ENCODE results near the gene PRKCA.

The PRKCA gene

DNA sequence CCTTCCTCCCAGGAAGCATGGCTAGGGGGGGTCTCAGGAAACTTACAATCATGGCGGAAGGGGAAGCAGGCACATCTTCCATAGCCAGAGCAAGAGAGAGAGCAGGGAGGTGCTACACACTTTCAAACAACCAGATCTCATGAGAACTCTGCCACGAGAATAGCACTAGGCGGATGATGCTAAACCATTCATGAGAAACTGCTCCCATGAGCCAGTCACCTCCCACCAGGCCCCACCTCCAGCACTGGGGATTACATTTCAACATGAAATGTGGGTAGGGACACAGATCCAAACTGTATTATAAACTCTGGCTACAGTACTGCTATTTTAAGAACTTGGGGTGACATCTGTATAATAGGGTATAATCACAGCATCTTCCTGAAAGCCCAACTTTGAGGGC, 449.4 kb downstream of the PRKCA start:
- DNase-seq = no peak

DNA sequence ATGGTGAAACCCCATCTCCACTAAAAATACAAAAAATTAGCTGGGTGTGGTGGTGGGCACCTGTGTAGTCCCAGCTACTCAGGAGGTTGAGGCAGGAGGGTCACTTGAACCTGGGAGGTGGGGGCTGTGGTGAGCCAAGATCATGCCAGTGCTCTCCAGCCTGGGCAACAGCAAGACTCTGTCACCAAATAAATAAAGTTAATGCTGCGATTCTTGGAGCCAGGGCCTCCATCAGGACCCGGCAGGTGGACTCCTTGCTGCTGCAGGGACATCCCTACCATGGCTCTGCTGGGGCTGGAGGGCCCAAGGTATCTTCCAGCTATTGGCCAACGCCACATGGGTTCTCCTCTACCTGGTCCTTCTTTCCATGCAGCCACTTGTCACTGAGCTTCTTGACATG, 450.0 kb downstream of the PRKCA start:
- DNase-seq = no peak

DNA sequence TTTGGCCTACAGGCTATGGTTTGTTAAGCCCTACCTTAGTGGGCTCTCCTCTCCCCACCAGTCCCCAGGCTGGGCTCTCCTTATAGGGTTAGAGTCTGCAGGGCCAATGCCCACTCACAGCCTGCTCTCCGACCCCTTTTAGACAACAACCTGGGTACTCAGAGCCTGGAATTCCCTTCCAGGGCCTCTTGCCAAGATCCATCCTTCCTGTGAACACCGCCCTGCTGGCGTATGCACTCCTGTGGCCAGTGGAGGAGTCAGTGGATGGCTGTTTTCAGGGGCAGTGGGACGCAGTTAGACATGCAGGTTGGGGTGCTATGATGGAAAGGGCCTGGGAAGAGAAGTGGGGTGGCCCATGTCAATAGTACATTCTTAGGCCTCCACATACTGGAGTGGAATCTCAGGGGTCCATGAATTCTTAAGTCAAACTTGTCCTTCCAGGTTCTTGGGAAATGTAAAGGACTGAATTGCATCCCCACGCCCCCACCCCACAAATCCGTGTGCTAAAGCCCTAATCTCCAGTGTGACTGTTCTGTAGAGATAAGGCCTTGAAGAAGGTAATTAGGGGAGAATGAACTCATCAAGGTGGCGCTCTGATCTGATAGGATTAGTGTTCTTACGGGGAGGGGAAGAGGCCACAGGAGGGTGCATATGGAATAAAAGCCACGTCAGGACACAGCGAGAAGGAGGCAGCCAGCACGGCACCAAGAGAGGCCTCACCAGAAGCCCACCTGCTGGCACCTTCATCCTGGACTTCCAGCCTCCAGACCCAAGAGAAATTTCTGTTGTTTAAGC, 450.9 kb downstream of the PRKCA start:
- DNase-seq = no peak

DNA sequence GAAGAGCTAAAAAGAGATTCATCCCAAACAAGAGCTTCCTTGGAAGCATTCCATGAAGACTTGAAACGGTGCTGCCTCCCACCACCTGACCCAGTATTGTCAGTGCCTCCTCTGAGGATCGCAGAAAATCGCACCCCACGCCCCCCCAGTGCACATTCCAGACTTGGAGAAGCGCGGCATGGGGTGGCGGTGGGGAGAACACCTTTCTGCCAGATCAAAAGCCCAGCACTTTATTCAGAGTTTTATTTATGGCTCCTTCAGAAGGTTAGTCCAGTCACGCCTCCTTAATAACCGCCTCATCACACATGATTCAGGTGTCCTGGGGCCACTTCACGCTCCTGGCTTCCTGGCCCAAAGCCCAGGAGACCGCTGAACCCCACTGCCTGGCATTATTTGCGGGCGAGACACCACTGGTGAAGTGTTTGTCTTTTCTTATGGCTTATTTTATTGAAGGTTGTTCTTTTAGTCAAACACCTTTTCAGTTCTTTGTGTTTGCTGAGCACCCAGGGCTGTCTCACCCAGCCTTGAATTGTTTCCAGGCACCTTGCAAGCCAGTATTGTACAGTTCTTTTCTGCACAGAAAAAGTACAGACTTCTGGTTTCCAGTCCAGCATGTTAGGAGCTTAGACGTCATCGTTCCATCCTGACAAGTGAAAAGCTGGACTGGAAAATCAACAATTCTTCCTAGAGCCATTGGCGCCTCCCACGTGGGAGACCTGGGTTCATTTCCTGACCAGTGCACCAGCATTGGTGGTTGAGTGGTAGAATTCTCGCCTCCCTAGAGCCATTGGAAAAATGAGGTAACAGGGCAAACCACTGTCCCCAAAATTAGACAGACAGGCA, 452.9 kb downstream of the PRKCA start:
- no peak for DNase-seq

DNA sequence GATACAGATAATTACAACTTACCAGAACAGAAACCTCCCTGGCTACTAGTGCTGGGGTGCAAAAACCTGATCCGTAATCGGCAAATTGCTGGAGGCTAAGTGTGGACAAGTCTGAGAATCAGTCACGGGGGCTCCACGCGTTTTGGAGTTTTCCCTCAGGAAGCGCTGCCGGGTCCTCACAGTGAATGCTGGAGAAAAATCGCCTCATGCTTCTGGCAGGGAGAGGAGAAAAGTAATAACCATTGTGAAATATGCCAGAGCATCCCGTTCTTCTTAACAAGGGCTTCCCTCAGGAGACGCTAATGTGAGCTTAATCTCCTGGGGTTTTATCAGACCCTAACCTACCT, 453.5 kb downstream of the PRKCA start:
- DNase-seq = no peak

DNA sequence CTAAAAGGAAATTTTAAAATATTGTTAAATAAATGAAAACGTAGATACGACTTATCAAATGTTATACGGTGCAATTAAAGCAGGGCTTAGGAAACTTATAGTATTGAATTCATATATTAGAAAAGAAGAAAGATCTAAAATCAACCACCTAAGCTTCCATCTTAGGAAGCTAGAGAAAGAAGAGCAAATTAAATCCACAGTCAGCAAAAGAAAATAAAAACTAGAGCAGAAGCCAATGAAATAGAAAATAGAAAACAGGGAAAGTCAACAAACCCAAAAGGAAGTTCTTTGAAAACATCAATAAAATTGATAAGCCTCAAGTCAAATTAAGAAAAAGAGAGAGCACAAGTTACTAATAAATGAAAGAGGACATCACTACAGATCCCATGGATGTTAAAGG, 457.9 kb downstream of the PRKCA start:
- DNase-seq = no peak

DNA sequence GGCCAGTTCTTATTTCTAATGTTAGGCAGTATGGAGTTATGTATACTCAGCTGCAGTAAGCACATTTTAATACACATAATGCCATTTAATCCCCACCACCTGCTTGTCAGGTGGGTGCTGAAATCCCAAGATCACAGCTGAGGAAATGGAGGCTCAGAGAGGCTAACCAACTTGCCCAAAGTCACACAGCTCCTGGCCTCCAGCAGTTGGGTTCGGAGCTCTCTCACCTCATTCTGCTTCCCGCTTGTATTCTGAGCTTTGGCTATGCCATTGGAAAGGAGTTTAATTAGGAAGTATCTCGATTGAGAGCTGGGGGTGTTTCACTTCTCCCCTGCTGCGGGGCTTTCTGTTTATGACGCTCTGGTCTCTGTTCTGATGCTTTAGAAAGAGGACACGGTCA, 459.9 kb downstream of the PRKCA start:
- no peak for DNase-seq

DNA sequence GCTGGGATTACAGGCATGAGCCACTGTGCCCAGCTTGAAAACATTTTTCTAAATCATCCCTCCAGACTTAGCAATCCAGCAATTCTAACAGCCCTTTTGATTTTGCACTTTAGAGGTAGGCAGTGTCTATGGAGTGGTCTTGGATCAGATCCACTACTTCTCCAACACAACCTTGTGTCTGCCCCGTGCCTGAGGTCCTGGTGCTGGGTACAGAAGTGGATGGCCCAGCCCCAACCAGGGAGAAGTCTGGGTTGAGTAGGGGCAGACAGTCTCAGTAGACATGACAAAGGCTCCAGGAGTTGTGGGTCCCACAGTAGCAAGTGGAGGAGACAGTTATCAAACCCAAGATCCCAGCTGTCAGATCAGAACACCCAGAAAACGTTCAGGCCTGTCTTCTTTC, 460.6 kb downstream of the PRKCA start:
- no peak for DNase-seq

DNA sequence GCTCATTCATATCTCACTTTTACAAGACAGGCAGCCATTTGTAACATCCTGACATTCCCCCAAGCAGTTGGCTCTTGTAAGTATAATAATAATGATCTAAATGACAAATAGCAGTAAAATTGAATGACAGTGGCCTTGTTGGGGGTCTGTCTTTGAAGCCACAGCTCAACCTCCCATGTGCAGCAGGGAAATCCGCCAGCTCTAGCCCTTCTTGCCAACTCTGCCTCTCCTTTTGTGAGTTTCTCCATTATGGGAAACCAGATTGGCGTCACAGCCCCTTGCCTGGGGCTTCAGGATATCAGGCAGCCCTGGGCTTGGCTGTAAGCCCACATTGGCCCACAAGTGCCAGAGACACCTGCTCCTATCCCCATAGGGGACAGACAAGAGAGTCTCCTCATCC, 462.1 kb downstream of the PRKCA start:
- DNase-seq = no peak

DNA sequence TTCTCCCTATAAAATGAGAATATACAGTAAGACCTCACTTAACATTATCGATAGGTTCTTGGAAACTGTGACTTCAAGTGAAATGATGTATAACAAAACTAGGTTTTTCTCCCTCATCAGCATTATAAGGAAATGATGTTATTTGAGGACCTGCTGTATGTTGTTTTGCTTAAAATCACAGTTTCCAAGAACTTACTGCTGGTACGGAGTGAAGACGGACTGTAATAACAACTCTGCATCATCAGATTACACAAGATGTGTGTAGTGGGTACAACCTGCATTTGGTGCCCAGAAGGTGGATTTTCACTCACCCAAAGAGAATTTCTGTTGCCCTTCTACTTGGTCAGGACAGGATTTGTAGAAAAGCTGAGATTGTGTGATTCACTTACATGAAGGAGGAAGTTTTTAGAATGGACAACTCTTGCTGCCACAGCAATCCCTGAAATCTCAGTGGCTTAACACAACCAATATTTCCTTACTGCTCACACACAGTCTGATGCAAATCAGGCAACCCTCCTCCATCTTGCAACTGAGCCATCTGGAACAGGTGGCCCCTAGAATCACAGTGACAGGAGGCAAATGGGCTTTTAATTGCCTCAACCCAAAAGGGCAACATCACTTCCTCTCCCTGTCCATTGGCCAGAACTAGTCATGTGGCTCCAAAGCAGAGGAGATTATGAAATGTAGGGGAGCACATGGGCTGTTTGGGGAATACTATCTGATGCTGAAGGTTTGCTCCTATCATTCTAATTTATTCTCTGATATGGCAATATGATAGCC, 464.9 kb downstream of the PRKCA start:
- no peak for DNase-seq

DNA sequence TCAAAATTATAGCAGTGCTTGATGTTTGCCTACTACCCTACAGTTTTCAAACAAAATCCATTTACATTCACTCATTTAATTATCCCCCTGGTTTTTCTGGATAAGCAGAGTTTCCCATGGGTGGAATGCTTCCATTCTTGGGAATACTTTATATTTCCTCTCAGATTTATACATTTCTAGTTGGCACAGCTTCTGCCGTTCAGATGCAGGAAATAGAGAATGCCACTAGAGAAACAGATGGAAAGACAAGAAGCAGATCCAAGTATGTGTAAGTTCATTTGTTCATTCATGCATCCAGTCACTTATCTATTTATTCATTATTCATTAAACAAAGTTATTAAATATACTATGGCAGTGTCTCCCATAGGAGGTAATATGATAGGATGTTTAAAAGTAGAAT, 467.5 kb downstream of the PRKCA start:
- DNase-seq = no peak

DNA sequence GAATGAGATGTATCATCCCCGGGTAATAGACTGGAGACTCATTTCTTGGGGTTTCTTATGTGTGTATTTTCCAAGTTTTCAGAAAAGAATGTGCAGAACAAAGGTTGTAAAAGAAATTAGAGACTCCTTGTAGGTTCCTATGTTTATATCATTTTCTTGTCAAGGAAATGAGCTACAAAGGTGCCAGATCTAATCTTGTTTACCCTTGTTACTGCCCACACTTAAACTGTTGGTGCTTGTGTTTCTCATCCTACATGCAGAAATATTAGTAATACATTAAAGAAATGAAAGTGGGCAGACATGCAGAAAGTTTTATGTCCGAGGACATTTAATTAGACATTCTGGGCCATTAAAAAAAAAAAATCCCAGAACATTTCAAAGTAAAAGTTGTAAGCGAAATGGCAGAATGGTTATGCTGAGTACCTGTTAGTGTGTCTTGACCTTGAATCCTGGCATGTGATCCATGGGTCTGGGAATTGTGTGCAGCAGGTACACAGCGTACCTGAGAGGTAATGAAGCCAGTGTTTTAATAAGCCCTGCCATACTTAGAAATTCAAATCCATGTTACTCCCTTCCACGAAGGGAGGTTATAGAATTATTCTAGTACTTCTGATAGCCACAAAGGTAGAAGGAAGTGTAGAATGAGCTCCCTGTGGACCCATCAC, 469.9 kb downstream of the PRKCA start:
- DNase-seq = no peak

DNA sequence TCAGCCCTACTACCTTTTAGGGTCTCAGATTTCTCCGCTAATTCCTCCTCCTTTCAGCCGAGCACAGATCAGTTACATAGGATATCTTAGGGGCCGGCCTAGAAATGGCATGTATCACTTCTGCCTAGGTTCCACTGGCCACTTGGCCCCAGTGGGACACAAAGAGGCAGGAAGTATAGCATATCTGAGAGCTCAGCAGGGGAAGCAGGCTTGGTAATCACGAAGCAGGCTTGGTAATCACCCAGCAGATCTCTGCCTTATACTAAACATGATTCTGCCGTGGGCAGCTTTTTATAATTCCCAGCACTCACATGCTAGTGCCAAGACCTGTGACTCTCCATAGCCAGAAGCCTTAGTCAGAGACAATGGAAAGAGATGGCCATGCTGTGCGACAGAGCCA, 472.9 kb downstream of the PRKCA start:
- no peak for DNase-seq

DNA sequence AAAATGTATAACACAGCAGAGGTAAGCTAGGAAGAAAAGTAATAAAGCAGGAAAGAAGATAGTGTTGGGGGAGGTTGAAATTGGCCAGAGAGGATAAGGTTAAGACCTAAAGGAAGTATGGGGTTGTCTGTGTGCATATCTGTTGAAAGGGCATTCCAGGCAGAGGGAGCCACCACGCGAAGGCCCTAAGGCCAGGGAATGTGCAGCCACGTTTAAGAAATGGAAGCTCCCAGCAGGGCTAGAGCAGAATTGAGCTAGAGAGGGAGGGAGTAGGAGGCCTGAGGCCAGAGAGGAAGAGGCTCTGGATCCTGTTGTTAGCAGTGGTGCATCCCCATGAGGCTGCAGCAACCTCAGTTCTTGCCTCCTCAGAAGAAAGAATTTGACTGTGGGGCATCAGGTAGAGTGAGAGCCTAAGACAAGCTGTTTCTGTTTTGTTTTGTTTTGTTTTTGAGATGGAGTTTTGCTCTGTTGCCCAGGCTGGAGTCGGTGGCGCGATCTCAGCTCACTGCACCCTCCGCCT, 473.5 kb downstream of the PRKCA start:
- no peak for DNase-seq

DNA sequence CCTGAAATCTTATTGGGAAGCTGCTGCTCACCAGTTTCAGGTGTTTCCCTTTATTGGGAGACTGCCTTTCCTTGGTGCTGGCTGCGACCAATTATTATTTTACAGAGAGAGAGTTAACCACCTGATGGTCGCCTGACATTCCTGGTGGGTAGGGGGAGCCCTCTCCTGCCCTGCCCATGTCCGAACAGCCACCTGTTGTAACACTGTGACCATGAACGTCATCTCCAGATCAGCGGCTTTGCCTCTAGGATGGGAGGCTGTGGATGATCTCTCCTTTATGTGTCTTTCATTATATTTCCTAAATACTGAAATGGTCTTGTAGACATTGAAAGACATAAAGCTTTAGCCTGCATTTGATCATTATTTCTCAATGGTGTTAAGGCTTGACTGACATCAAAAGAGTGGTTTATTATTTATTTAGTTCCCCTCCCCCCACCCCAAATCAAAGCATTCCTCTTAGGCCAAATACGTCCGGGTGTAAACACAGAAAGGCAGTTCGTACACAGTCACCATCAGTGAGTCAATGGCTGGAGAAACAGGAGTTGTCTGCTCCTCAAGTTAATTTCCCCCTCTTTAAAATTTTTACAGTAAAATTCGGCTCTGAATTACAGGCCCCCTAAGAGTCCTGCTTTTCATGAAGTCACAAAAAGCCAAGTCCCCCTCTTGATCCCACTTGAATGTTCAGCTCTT, 474.7 kb downstream of the PRKCA start:
- no peak for DNase-seq

DNA sequence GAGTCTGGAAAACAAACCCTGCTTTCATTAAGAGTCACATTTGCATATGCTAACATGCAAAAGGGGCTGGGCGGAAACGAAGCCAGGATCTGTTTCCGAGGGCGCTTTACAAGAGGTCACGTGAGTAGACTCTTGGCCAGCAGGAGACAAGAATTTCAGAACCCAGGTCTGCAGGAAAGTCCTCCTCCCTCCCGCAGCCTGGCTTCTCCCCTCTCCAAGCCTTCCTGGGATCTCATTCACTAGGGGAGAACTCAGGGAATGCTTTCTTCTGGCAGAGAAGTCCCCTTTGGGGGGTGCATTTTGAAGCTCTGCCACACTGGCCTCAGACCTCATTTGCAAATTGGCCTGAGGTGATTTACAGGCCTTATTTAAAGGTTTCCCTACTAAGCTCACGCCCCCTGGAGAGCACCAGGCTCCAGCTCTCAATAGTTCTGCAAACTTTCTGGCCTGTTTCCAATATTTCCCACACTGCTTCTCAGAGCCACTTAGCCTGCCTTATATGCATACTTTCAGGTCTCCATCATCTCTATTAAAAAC, 475.3 kb downstream of the PRKCA start:
- DNase-seq = no peak

DNA sequence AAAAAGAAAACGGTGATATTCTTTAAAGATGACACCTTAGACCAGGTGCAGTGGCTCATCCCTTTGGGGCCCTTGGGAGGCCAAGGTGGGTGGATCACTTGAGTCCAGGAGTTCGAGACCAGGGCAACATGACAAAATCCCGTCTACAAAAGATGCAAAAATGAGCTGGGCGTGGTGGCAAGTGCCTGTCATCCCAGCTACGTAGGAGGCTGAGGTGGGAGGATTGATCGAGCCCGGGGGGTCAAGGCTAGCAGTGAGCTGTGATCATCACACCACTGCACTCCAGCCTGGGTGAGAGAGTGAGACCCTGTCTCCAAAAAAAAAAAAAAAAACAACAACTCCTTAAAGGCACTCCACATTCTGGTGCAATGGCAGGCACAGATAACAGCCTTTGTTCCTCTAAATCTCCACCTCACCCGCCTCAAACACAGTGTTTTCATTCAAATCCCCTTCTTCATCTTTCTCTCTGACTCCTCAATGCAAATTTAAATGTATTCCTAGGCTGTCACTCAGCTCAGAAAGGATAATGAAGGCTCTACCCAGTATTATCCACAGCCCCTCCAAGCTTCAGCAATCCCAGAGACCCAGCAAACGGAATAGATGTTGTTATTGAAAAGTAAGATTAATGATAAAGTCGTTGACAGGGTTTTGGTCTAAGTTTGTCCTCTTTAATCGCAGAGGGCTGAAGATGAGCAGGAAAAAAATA, 476.3 kb downstream of the PRKCA start:
- DNase-seq = no peak

DNA sequence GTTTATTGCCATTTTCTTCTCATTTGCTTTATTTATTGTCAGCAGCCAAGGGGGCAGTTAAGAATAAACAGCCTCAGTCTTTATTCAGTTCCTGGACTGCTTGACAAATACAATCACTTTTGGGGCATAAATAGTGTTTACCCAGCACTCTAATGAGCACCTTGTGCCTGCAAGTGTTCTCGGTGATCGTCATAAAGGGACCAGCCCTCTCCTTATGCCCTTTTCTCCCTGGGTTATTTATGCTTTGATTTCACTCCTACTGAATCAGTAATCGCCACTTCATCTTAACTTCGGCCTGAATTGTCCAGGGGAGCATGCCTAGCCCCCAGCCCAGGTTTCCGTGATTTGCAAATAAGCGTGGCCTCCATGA, 476.8 kb downstream of the PRKCA start:
- DNase-seq = no peak

DNA sequence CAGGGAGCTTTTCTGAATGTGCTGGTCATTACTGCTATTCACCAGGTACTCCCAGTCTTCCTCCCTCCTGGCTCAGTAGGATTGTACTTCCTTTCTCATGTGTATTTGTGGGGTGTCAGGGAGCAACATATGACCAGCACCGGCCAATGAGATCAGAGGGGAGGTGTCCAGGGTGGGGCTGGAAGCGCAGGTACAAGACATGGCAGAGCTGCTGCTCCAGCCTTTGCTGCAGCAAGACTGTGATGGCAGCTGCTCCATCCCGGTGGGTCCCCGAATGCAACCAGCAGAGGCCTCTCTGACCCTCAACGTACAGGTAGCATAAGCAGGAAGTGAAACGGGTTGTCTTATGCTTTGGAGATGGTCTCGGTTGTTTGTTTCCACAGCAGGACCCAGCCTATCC, 478.7 kb downstream of the PRKCA start:
- no peak for DNase-seq

DNA sequence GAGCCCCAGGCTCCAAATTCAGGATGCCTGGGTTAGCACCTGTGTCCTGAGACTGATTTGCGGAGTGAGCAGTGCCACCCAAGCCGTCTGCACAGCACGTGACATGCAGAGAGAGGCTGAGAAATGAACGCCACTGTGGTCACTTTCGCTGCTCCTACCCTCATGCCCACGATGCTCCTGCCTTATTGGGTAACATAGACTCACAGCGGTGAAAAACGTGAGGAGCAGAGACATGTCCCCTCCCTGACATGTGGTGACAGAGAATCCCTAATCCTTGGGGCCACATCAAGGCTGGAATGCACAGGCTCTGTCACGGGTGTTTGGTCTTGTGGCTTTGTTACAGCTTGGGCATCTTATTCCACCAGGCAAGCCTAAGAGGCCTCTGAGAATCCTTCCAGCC, 480.4 kb downstream of the PRKCA start:
- DNase-seq = no peak

DNA sequence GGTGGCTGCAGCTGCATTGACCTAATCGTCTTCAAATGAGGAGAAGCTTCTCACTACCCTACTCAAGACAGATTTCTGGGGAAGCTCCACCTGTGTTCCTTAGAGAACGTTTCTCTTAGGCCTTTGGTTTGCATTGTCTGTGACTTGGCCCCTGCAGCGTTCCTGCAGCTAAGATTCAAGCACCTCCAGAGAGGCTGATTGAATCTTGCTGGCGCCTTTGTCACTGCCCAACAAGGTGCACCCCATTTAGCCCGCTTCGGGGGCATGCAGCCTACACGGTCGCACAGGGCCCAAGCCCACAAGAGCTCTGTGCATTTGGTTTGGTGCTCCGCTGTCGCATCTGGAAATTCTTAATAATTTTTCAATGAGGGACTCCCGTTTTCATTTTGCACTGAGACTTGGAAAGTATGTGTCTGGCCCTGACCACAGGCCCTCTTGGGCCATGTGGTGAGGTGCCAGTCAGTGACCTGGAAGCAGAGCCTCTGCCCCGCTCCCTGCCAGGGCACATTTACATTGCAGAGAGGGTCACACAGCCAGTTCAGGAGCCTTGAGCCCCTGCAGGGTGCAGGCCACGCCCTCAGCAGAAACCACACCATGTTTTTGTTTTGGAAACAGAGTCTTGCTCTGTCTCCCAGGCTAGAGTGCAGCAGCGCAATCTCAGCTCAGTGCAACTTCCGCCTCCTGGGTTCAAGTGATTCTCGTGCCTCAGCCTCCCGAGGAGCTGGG, 481.4 kb downstream of the PRKCA start:
- no peak for DNase-seq
